RPMI8226 (cell line): ENCODE data around the gene C19orf12.
A peak's percentile ranks its signal among the peaks of the same experiment; 100 is the strongest.

Experiments used
- DNase-seq: peaks from one replicate; pipeline ENCODE4 v3.0.0-alpha.2; 2015

Gene C19orf12

DNA sequence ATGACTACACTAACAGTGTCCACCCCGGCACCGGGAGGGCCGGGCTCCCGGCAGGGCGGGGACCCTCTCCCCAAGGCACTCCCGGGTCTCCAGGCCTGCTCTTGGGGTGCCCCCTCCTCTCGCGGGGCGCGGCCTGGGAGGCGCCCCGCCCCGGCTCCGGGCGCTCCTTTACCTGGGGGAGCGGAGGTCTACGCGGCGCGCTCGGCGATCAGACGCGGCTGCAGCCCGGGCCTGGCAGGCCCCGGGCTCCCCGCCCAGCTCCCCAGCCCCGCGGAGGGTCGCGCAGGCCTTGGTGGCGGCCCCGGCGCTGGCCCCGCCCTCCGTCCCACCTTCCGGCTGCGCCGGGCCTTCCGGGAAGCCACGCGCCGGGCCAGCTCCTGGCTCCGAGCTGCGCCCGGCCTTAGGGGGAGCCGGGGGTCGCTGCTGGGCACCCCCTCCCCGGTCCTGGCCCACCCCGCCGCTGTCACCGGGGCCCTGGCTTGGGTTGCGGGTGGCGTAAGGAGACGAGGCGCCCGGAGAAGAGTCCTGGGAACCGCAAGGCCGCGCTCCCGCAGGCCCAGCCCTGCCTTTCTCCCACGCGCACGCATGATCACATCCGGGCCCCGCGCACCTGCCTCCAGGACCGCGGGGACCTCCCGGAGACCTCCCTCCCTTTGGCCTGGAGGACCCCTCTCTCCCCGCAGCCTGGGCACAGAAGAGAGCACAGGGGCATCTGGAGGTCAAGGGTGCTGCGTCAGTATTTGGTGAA is at the start of gene C19orf12:
Gene C19orf12 (minus strand): TSS at position 309 of the 748 bp plus-strand sequence. CDS start 6,848 bp downstream, outside the sequence.
- DNase-seq: peak; percentile 59

GRCh38 chr19:29764361-29764760 is 49.3 kb upstream of the C19orf12 start:
- DNase-seq: no peak

DNA sequence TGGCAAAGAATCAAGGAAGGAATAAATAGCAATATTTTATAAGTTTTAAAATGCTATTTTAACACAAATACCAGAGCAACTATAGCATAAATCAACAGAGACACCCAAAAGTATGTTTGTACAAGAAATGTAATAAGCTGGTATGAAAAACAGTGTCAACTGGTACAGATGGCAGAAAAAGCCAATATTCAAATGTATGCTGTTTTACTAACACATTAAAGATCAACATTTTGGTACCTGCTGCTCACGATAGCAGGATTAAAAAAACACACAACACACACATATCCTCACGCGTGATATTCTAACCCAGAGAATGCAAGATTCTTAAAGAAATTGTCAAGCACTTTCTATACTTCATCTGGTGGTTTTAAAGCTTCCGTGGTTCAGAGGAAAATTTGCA is 48.1 kb upstream of the C19orf12 start:
- no peak for DNase-seq

- no peak for DNase-seq
Measured at GRCh38 chr19:29761575-29762232, 46.6 kb upstream of the C19orf12 start.

DNA sequence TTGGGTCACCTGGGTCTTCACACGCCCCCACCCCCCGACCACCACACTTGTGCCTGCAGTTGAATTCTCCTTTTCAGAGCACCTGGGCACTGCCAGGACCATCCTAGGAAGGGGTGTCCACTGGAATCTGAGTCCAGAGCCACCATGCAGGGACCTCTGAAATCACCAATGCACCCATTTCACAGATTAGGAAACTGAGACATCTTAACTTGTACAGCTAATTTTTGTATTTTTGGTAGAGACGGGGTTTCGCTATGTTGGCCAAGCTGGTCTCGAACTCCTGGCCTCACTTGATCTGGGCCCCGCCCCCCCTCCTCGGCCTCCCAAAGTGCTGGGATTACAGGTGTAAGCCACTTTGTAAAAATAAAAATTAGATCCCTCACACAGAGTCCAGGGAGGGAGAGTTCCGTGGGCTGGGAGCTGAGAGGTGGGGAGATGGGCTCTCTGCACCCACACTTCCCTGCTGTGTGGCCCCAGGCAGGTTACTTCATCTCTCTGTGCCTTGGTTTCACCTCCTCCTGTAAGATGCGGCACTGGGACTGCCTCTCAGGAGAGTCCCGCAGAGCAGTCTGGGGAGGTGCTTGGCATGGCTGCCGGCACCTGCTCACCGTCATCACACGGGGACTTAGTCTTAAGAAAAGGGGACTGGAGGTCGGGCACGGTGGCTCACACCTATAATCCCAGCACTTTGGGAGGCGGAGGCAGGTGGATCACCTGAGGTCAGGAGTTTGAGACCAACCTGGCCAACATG is 45.9 kb upstream of the C19orf12 start:
- DNase-seq: no peak

DNA sequence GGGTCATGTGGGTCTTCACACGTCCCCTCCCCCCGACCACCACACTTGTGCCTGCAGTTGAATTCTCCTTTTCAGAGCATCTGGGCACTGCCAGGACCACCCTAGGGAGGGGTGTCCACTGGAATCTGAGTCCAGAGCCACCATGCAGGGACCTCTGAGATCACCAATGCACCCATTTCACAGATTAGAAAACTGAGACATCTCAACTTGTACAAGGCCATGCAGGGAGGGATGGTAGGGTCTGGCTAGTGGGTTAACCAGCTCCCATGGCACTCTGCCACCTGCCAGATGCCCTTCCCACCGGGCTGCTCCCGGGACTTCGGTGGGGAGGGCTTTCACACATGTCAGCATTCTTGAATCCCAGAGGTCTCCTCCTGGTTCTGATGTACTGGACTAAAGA is 44.3 kb upstream of the C19orf12 start:
- DNase-seq: no peak

DNA sequence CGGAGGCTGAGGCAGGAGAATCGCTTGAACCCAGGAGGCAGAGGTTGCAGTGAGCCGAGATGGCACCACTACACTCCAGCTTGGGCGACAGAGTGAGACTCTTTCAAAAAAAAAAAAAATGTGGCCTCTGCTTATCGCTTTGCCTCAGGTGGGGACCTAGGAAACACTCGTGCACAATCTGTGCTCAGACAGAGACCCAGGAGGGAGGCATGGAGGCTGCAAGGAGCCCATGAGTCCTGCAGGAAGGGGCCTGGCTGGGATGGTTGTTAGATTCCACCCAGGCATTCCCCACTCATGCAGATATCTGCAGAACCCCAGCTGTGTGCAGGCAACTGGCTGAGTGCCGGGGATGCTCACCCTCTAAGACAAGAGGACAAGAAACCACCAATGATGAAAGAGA is 43.8 kb upstream of the C19orf12 start:
- no peak for DNase-seq

- no peak for DNase-seq
Measured at GRCh38 chr19:29757551-29757950, 42.5 kb upstream of the C19orf12 start.

DNA sequence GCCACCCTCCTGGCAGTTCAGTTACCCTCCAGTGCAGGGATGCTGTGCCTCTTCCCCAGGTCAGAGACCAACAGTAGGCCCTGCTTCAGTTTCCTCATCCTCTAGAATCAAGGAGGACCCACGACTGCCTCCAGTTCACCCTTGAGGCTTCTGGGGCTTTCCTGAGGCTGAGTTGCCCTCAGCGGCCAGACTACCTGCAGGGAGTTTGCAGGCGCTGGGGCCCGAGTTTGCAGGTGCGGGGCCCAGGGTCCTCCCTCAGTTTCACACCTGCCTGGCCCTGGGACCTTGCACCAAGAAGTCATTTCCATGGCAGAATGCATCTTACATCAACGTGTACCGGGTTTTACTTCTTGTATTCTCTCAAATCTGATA is 38.9 kb upstream of the C19orf12 start:
- no peak for DNase-seq

GRCh38 chr19:29753190-29753933 is 38.3 kb upstream of the C19orf12 start:
- DNase-seq: no peak

DNA sequence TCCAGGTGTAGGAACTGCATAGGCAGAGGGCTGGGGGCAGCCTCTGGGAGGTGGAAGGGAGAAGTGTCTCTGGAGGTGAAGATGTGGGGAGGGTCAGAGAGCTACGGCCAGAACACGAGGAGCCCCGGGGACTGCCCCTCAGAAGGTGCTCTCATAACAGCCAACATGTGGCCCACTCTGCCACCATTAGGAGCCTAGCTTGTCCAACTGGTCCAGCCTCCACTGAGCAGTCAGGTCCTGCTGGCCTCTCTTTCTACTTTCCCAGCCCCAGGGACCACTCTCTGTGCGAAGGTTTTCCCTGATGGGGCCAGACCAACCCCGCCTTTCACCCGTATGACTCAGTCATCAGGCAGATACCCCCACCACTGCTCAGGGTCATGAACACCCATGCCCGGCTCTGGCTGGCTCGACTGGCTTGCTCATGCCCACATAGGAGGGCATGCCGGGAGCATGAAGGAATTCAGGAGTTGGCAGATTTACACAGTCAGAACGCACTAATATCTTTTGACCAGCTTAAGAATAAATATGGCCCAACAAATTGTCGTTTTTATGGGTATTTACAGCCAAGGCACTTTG is 37.5 kb upstream of the C19orf12 start:
- DNase-seq: no peak

- DNase-seq: no peak
Measured at GRCh38 chr19:29751932-29752331, 36.9 kb upstream of the C19orf12 start.

DNA sequence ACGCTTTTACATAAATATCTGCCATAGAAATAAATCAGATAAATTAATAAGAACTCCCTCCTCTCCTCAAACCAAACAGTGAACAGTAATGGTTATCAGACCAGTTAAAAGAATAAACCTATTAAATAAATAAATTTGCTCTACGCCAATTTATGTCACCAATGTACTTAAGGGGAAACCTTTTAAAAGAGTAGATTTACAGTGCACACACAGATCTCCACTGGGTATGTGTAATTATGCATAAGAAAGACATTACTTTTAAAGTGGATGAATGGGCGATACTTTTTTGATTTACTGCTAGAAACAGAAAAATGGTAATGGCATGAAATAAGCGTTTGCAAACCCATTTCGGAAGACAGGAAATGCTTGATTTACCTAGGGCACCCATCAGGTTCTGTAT is 34.9 kb upstream of the C19orf12 start:
- DNase-seq: no peak

GRCh38 chr19:29748996-29749849 is 34.2 kb upstream of the C19orf12 start:
- no peak for DNase-seq

DNA sequence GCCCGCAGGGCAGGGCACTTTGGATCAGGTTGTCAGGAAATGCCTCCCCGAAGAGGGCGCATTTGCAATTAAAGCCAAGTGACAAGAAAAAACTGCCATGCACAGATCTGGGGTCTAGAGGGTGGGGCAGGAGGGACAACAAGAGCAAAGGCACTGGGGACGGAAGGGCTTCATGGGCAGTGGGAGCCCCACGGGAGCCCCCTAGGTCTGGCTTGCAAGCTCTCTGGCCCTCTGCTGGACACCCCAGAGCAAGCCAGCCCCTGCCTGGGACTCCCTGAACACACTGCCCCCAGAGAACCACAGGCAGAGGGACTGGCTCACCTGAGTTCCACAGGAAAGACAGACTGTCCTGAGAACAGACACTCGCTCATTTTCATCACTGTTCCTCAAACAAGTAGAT is 30.2 kb upstream of the C19orf12 start:
- peak; percentile 15 for DNase-seq

DNA sequence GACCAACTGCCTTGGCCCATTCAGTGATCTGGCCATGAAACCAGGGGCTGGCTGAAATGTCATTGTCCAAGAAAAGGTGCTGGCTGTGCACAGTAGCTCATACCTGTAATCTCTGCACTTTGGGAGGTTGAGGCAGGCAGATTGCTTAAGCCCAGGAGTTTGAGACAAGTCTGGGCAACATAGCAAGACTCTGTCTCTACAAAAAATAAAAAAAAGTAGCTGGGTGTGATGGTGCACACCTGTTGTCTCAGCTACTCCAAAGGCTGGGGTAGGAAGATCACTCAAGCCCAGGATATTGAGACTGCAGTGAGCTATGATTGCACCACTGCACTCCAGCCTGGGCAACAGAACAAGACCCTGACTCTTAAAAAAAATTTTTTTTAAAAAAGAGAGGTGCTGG is 28.6 kb upstream of the C19orf12 start:
- DNase-seq: no peak

- no peak for DNase-seq
Measured at GRCh38 chr19:29741776-29742175, 26.7 kb upstream of the C19orf12 start.

- no peak for DNase-seq
Measured at GRCh38 chr19:29741226-29741625, 26.2 kb upstream of the C19orf12 start.

DNA sequence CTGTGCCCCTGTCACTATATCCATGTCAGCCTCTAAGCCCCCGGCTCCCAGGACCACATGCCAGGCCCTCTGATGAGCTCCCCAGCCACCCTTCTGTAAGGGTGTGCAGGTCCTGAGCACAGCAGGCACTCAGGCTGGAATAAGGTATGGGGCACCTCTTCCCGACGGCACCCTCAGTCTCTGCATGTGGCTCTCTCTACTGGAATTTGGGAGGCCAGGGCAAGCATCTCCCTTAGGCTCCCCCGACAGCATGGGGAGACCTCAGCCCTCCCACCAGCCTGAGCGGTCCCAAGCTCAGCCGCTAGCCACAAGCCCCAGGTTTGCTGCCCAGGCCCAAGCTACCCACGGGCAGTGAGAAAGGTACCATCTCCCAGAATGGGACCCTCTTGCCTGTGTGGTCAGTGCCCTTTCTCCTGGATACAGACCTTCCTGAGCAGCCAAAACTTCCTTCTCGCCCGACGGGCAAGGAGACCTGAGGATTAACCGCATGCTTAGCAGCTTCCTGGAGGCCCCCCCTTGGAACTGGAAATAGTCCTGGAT is 22.5 kb upstream of the C19orf12 start:
- no peak for DNase-seq

DNA sequence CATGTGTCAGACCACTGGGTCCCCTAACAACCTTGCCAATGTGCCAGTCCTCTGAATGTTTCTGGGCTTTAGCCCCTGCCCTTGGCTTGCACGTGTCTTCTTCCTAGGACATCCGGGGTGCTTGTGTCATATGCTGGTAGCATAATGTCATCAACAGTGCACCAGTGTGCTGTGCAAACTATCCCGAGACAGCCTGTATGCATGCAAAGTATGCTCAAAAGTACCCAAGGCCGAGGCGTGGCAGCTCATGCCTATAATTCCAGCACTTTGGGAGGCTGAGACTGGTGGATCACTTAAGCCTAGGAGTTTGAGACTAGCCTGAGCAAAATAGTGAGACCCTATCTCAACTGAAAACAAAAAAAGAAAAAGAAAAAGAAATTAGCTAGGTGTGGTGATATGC is 20.8 kb upstream of the C19orf12 start:
- no peak for DNase-seq

GRCh38 chr19:29731331-29731850 is 16.3 kb upstream of the C19orf12 start:
- DNase-seq: peak; percentile 47
